ENCODE results near the gene SBF2.
A peak's percentile ranks its signal among the peaks of the same experiment; 100 is the strongest.

SBF2 gene

GRCh38 chr11:10301656-10302358 lies 7.8 kb upstream of the SBF2 start:
- DNase-seq (ENCODE audit: low spot score): no peak
- in situ Hi-C loops (cut with MboI; ENCODE audit: low sequenced_read_pairs, unreplicated experiment): loop anchor here (25.0 kb wide), 2 partner anchors 315 to 440 kb away; no protein-coding TSS in a partner anchor
- TF ChIP-seq, protein P1, sequence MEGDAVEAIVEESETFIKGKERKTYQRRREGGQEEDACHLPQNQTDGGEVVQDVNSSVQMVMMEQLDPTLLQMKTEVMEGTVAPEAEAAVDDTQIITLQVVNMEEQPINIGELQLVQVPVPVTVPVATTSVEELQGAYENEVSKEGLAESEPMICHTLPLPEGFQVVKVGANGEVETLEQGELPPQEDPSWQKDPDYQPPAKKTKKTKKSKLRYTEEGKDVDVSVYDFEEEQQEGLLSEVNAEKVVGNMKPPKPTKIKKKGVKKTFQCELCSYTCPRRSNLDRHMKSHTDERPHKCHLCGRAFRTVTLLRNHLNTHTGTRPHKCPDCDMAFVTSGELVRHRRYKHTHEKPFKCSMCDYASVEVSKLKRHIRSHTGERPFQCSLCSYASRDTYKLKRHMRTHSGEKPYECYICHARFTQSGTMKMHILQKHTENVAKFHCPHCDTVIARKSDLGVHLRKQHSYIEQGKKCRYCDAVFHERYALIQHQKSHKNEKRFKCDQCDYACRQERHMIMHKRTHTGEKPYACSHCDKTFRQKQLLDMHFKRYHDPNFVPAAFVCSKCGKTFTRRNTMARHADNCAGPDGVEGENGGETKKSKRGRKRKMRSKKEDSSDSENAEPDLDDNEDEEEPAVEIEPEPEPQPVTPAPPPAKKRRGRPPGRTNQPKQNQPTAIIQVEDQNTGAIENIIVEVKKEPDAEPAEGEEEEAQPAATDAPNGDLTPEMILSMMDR (IDR thresholded peaks at IDR 0.05; ENCODE audit: borderline replicate concordance, control extremely low read depth, extremely low read depth, insufficient read depth, missing control alignments): no peak

DNA sequence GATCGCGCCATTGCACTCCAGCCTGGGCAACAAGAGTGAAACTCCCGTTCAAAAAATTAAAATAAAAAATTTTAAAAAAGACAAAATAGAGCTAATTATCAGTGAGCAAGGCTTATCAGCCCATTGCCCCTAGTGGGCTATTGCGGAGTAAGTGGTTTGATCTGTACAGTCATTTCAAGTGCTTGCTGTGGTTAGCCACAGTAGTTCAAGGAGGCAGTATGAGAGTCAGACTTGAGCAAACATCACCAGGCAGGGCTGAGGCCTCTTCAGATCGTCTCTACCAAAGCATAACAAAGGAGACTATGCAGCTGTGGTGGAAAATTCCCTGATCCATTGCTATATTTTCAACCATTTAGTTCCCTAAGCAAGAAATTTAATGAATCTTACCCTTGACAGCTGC lies 4.3 kb upstream of the SBF2 start:
- in situ Hi-C loops (cut with MboI; ENCODE audit: low sequenced_read_pairs, unreplicated experiment): no loop called here
- DNase-seq (ENCODE audit: low spot score): peak; percentile 79
- TF ChIP-seq, protein P1 (IDR thresholded peaks at IDR 0.05; ENCODE audit: borderline replicate concordance, control extremely low read depth, extremely low read depth, insufficient read depth, missing control alignments): no peak

DNA sequence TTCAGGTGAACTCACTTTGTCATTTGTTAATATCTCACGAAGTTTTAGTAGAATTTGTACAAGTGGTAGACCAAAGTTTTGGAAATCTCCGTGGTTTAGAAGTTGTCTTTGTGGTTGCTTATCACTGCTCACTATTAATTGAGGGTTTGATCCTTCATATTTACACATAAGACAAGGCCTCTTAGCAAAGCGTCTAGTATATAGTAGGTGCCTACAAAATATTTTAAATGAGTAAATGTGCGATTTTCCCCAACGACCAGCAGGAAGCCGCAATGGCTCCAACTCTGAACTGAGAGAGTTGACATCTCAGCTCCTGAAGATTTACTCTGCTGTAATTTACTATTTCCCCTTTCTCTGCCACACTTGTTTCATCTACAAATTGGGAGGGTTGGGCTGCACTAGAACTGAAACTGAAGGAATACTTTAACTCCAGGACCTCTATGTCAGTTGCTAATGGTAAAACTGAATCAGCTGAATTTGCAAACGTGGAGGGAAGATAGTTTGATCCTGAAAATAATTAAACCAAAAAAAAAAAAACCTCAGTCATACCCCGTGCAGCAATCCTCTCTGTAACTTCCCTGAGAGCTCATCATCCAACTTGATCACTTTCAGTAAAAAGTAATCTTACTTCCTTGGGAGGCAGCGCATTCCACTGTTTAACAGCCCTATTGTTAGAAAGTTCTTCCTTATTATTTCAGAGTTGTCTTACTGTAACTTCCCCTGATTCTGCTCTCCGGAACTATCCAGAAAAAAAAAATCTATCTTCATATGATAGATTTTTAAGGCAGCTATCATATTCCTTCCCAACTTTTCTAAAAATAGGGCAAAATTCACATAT lies 1.3 kb upstream of the SBF2 start:
- in situ Hi-C loops (cut with MboI; ENCODE audit: low sequenced_read_pairs, unreplicated experiment): no loop called here
- DNase-seq (ENCODE audit: low spot score): no peak
- TF ChIP-seq, protein P1 (IDR thresholded peaks at IDR 0.05; ENCODE audit: borderline replicate concordance, control extremely low read depth, extremely low read depth, insufficient read depth, missing control alignments): no peak

DNA sequence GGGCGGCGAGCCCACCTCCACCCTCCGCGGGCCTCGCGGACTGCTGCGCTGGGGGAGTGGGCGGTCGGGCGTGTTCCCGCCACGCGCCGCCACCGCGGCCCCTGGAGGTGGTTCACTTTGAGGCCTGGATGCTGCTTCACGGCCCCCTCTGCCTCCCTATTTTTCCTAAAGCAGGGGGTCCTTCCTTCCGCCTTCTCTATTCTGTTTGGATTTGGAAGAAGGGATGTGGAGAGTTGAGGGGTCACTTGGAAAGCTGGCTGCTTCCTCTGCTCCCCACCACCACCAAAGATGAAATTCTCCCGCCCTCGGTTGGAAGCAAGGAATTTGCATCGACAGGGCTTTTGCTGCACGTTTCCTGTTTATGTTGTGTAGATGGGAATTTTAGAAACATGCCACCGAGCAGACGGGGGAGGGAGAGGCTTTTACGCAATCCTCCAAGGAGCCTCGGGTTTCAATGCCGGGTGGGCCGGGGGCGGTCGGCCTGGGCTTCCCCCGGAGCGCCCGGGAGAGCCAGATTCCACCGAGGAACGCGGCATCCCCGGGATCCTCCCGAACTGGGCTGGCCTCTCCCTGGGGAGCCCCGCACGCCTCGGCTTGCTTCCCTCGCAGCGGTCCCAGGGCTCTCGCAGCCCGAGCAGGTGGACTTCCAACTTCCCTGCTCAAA lies 403 bp upstream of the SBF2 start:
- TF ChIP-seq, protein P1 (IDR thresholded peaks at IDR 0.05; ENCODE audit: borderline replicate concordance, control extremely low read depth, extremely low read depth, insufficient read depth, missing control alignments): no peak
- in situ Hi-C loops (cut with MboI; ENCODE audit: low sequenced_read_pairs, unreplicated experiment): no loop called here
- no peak for DNase-seq (ENCODE audit: low spot score)

DNA sequence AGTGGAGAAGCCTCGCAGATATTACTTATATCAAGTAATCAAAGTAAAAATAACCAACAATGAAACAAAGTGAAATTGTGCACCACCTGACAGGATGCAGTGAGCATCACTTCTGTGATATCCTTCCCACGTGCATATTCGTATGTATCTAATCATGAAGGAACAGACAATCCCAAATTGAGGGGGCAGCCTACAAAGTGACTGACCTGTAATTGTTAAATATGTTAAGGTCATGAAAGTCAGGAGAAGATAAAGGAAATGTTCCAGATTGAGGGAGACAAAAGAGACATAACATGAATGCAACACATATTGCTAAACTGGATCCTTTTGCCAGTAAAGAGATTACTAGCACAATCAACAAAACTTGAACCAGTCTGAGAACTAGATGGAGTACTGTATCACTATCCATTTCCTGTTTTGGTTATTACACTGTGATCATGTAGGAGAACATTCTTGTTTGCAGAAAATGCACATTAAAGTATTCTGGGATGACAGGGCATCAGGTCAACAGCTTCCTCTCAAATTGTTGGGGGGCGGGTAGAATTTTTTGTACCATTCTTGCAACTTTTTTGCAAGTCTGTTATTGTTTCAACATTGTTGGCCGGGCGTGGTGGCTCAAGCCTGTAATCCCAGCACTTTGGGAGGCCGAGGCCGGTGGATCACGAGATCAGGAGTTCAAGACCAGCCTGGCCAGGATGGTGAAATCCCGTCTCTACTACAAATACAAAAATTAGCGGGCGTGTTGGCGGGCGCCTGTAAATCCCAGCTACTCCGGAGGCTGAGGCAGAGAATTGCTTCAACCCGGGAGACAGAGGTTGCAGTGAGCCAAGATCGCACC lies 2.0 kb downstream of the SBF2 start:
- in situ Hi-C loops (cut with MboI; ENCODE audit: low sequenced_read_pairs, unreplicated experiment): no loop called here

More for the DNA sequence above, 2.0 kb downstream of the SBF2 start:
- TF ChIP-seq, protein P1 (IDR thresholded peaks at IDR 0.05; ENCODE audit: borderline replicate concordance, control extremely low read depth, extremely low read depth, insufficient read depth, missing control alignments): no peak
- no peak for DNase-seq (ENCODE audit: low spot score)
